ENCODE results near the gene SUGP1. TPM values are rescaled to one million over a fixed set of nuclear protein-coding genes. Genes with fewer than 3 reads are reported as not detected.

Gene SUGP1
- polyA plus RNA-seq, 1 of the 3 experiments (the other 2 are of a cell fraction) = 43.2 TPM

- TF ChIP-seq, protein P1, sequence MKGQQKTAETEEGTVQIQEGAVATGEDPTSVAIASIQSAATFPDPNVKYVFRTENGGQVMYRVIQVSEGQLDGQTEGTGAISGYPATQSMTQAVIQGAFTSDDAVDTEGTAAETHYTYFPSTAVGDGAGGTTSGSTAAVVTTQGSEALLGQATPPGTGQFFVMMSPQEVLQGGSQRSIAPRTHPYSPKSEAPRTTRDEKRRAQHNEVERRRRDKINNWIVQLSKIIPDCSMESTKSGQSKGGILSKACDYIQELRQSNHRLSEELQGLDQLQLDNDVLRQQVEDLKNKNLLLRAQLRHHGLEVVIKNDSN (IDR thresholded peaks at IDR 0.05; ENCODE audit: borderline replicate concordance, low read depth) = no peak
- TF ChIP-seq SIN3A (IDR thresholded peaks at IDR 0.05; ENCODE audit: borderline replicate concordance, low read depth, low read length) (no peak), TEAD4 (IDR thresholded peaks at IDR 0.05; ENCODE audit: borderline replicate concordance, insufficient read depth) (no peak)
- TF ChIP-seq, protein P2, sequence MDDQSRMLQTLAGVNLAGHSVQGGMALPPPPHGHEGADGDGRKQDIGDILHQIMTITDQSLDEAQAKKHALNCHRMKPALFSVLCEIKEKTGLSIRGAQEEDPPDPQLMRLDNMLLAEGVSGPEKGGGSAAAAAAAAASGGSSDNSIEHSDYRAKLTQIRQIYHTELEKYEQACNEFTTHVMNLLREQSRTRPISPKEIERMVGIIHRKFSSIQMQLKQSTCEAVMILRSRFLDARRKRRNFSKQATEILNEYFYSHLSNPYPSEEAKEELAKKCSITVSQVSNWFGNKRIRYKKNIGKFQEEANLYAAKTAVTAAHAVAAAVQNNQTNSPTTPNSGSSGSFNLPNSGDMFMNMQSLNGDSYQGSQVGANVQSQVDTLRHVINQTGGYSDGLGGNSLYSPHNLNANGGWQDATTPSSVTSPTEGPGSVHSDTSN (IDR thresholded peaks at IDR 0.05) = no peak
These were observed 80.6 kb downstream of the SUGP1 start (continued) for GRCh38 chr19:19239675-19240074.

GRCh38 chr19:19238126-19238894, 82.0 kb downstream of the SUGP1 start:
- CTCF ChIA-PET = no interaction called here
- no peaks in the 10 kb centered on the region for H3K9me2 ChIP-seq
- H3K9ac ChIP-seq = no peak overlapping the region
- no peaks in the 10 kb centered on the region for H3K36me3 ChIP-seq (replicated peaks in 1 of 2; ENCODE audit: control insufficient read depth in 1 of 2, insufficient read depth in 2 of 2, low read length in 1 of 2)
- no peak overlapping the region for H3K4me2 ChIP-seq
- H3K4me3 ChIP-seq (ENCODE audit: low read depth in 2 of 2, low read length in 1 of 2) = no peak overlapping the region
- H3K27ac ChIP-seq (ENCODE audit: low read depth in 2 of 2, low read length in 1 of 2) = no peak overlapping the region
- no peaks in the 10 kb centered on the region for H3K4me1 ChIP-seq (ENCODE audit: control insufficient read depth in 1 of 2, insufficient read depth in 2 of 2, low read depth in 1 of 2, low read length in 1 of 2)
- TF ChIP-seq FOXJ3 (CRISPR knock-in tag; IDR thresholded peaks at IDR 0.05) (no peak), TCF12 (IDR thresholded peaks at IDR 0.05) (no peak), MXI1 (IDR thresholded peaks at IDR 0.05; ENCODE audit: low read depth, low read length) (no peak), TEAD4 (IDR thresholded peaks at IDR 0.05; ENCODE audit: borderline replicate concordance, insufficient read depth) (no peak), JUND (IDR thresholded peaks at IDR 0.05) (no peak), SIN3A (IDR thresholded peaks at IDR 0.05; ENCODE audit: borderline replicate concordance, low read depth, low read length) (no peak), EP300 (IDR thresholded peaks at IDR 0.05; ENCODE audit: borderline replicate concordance in 1 of 2, low read depth in 1 of 2, low read length in 1 of 2) (no peak), GABPA (IDR thresholded peaks at IDR 0.05; ENCODE audit: low read depth) (no peak), RFX5 (IDR thresholded peaks at IDR 0.05; ENCODE audit: low read length) (no peak), GATA2 (CRISPR knock-in tag; IDR thresholded peaks at IDR 0.05) (no peak), FOXM1 (IDR thresholded peaks at IDR 0.05; ENCODE audit: low read depth) (no peak), IRF3 (IDR thresholded peaks at IDR 0.05; ENCODE audit: low read depth, low read length) (no peak), NFIC (IDR thresholded peaks at IDR 0.05; ENCODE audit: borderline replicate concordance) (no peak), ZBTB33 (IDR thresholded peaks at IDR 0.05; ENCODE audit: borderline replicate concordance, low read depth) (no peak), POLR2AphosphoS5 (IDR thresholded peaks at IDR 0.05; ENCODE audit: low read depth, low read length) (no peak), RCOR1 (IDR thresholded peaks at IDR 0.05; ENCODE audit: low read length) (no peak)
- TF ChIP-seq, protein P2 (IDR thresholded peaks at IDR 0.05) = no peak
- H4K20me1 ChIP-seq (ENCODE audit: insufficient read depth) = no peaks in the 10 kb centered on the region
- H3K27me3 ChIP-seq (ENCODE audit: insufficient read depth) = no peaks in the 10 kb centered on the region
- H2AFZ ChIP-seq (ENCODE audit: low read depth) = no peak overlapping the region
- H3F3A ChIP-seq (replicated peaks; ENCODE audit: insufficient read depth) = no peaks in the 10 kb centered on the region
- POLR2A ChIA-PET = no interaction called here
- no peaks in the 10 kb centered on the region for H3K79me2 ChIP-seq (ENCODE audit: insufficient read depth)
- no peak for DNase-seq
- H3K9me3 ChIP-seq = peaks cover 7% of the 10 kb centered on the region
- WGBS (ENCODE audit: low lambda C conversion rate) = 85% methylated on average over 18 of the region's 18 CpGs
